GM18498 (cell line): ENCODE results near the gene PURA.

Source experiments
- ATAC-seq: cut with Tn5 transposase; IDR thresholded peaks from one replicate; pipeline ENCODE4 v1.9.1; 2021; ENCODE audit warnings: mild to moderate bottlenecking, moderate library complexity; ENCODE audit not compliant: unreplicated experiment

The PURA gene

GRCh38 chr5:140109759-140110645 is 3.9 kb upstream of the PURA start:
- ATAC-seq: no peak

GRCh38 chr5:140110646-140110957 is 3.3 kb upstream of the PURA start:
- no peak for ATAC-seq

GRCh38 chr5:140111011-140111858 is 2.7 kb upstream of the PURA start:
- ATAC-seq: no peak

GRCh38 chr5:140111859-140112551 is 1.9 kb upstream of the PURA start:
- no peak for ATAC-seq

GRCh38 chr5:140112685-140113179 is 1.2 kb upstream of the PURA start:
- ATAC-seq: no peak

- no peak for ATAC-seq
Measured at GRCh38 chr5:140113180-140113698, 670 bp upstream of the PURA start.

GRCh38 chr5:140114341-140115185 is 654 bp downstream of the PURA start:
- peak; percentile 34 for ATAC-seq

- ATAC-seq: no peak
Measured at GRCh38 chr5:140115186-140115500, 1.2 kb downstream of the PURA start.

- ATAC-seq: no peak
Measured at GRCh38 chr5:140116716-140117115, 2.8 kb downstream of the PURA start.

GRCh38 chr5:140117523-140117922 is 3.6 kb downstream of the PURA start:
- no peak for ATAC-seq

GRCh38 chr5:140118302-140118936 is 4.5 kb downstream of the PURA start:
- no peak for ATAC-seq

- no peak for ATAC-seq
Measured at GRCh38 chr5:140125637-140126036, 11.7 kb downstream of the PURA start, which contains the start of gene IGIP. IGIP (plus strand) TSS chr5:140125937; CDS start chr5:140128477, 2,540 bp downstream.

- no peak for ATAC-seq
Measured at GRCh38 chr5:140126315-140127012, 12.6 kb downstream of the PURA start.

GRCh38 chr5:140128376-140128775 is 14.5 kb downstream of the PURA start:
- ATAC-seq: no peak

GRCh38 chr5:140130949-140131733 is 17.2 kb downstream of the PURA start:
- ATAC-seq: peak; percentile 63

GRCh38 chr5:140131967-140132409 is 18.1 kb downstream of the PURA start:
- no peak for ATAC-seq

GRCh38 chr5:140133514-140134167 is 19.7 kb downstream of the PURA start:
- ATAC-seq: no peak
